Germinal center (tissue), 1 donor: ENCODE data around the gene TNFRSF25.

ENCODE experiments used
- DNase-seq: peaks from one replicate; pipeline ENCODE4 v3.0.0; 2012; ENCODE audit warnings: mixed read lengths, low spot score

Gene TNFRSF25

GRCh38 chr1:6488602-6489382 lies 22.8 kb upstream of the TNFRSF25 start:
- DNase-seq = no peak

DNA sequence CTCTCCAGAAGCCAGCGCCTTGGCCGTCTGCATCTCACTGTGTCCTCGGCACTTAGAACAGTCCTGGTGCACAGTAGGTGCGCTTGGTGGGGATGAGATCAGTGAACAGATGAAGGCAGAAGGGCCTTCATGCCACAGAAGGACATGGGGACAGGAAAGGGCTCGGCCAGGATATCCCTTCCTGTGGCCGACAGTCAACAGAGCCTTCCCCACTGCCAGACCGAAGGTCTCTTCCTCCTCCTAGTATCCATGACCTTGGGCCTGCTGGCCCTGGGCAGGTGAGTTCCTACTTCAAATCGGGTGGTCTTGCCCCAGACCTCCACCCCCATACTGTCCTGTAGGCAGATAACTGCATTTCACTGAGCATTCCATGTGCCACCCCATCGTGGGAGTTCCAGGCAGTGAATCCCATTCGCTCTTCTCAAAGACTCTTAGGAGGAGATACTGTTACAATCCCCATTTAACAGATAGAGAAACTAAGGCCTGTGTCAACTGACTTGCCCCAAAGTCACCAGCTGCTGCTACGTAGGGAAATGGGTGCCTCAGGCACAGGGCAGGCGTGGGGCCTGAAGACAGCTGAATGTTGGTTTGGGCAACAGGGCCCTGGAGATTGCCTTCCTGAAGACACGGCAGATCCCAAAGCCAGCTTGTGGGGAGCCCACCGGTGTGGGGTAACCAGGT lies 22.0 kb upstream of the TNFRSF25 start:
- DNase-seq = no peak

DNA sequence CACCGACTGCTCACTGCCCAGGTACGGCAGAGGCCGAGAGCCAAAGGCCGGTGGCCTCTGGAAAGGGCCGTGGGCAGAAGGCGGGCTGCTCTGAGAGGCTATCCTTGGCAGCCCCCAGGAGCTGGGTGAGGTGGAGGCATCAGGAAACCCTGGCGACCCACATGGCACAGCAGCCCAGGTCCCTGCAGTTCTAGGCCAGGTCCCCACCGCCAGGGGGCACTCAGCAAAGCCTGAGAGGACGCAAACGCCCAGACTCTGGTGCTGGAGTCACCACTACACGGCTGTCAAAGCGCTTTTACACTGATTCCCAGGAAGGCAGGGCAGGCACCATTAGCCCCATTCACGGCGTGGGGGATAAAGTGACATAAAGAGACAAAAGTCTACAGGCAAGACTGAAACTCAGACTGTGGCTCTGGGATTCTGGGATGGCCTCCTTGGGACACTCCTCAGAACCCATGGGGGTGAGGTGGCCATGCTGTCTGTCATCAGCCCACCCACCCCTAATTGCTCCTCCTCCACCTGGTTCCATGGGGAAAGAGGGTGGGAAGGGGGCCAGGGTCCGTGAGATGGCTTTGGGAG lies 20.5 kb upstream of the TNFRSF25 start:
- DNase-seq = peak; percentile 81

DNA sequence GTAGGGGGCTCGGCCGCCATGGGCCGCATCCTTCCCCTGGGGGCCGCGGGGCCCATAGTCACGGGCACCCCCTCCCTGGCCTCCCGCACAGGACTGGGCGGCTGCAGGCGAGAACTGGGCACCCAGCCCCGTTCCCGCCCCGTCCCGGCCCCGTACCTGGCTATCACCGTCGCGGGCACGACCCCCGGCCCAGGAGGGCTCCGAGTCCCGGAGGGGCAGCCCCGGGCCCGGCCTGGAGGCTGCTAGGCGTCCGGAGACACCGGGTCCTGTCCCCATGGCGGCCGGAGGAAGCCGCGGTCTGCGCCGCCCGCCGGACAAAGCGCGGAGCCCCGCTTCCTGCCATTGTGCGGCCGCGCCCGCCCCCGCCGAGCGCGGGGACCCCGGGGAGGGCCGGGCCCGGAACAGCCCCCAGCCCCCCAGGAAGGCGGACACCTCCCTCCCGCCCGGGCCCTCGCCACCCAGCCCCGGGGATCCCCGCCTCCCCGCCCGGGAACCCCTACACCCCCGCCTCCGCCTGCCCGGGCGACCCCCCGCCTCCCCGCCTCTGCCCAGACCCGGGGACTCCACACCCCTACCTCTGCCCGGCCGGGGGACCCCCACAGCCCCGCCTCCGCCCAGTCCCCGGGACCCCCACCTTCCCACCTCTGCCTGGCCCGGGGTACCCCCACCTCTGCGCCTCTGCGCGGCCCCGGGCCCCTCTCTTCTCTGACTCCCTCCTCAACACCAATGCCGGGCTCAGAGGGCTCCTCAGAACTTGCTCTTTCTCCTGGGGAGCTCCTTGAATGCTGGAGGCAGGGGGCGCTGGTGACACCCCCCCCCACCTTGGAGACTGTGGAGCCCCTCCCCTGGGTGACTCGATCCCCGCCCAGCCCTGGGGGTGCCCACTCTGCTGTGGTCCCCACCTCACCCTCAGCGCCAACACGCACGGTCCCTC lies 19.5 kb upstream of the TNFRSF25 start:
- DNase-seq = no peak

- no peak for DNase-seq
These were observed 18.8 kb upstream of the TNFRSF25 start for GRCh38 chr1:6484826-6485167.

DNA sequence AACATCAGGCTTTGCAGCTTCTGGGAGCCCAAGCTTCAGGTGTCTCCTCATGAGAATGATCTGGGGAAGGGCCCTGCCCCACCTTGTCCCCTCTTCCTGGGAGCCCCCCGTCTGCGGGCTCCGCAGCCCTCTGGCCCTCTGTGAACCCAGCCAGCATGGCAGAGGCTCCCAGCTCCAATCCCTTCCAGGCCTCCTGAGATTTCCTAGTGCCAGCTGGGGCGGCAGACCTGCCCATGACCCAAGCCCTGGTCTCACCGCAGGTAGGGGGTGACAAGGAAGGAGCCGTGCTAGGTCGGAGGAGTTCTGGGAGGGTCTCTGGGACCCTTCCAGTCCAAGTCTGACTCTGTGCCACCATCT lies 17.8 kb upstream of the TNFRSF25 start:
- no peak for DNase-seq

GRCh38 chr1:6483017-6483760 lies 17.2 kb upstream of the TNFRSF25 start:
- DNase-seq = no peak

DNA sequence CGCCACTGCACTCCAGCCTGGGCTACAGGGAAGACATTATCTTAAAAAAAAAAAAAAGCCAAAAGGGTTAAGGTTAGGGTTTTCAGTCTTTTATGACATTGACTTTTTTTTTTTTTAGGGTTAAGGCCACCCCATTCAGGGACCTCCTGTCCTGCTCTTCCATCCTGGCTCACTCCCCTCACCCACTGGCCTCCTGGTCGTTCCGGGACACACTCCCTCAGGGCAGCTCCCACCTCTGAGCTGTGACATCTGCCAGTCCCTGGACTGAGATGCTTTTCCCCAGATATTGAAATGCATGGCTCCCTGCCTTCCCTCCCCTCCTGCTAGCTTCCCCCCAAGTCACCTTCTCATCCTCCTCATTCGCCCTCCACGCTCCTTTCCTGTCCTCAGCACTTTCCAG lies 15.8 kb upstream of the TNFRSF25 start:
- DNase-seq = no peak

DNA sequence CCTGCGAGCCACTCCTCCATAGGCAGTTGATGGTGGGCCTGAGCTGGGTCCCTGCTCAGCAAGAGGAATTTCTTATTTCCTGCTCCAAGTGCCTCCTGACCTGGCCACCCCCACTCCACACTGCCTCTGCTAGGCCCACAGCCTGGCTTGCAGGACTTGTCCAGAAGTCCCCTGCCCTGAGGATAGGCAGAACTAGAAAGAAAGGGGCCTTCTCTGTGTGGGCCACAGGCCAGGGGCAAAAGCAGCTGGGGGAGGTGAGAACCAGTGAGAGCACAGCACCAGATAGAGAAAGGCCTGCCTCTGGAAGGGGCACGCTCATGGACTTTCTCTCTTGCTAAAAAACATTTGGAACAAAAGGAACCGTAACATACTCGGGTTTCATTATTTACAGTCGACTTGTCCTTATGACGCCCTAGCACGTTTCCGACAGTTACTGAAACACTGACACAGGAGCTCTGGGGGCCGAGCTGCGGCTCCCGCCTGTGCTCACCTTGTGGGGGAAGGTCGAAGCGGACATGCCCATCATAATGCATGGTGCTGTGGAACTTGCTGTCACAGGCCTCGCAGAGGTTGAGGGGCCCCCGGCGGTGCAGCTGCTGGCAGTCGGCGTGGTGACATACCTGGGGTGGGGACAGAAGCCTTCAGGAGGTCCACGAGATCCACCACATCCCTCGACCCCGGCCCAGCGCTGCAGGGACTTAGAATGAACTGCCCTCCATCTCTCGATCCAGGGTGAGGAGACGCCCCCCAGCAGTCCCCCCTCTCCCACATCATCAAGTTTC lies 11.3 kb upstream of the TNFRSF25 start:
- DNase-seq = no peak

GRCh38 chr1:6476483-6476882 lies 10.5 kb upstream of the TNFRSF25 start:
- DNase-seq = no peak

- peak; percentile 83 for DNase-seq
These were observed 9.6 kb upstream of the TNFRSF25 start for GRCh38 chr1:6475381-6476133.

- no peak for DNase-seq
These were observed 8.9 kb upstream of the TNFRSF25 start for GRCh38 chr1:6474815-6475282.

DNA sequence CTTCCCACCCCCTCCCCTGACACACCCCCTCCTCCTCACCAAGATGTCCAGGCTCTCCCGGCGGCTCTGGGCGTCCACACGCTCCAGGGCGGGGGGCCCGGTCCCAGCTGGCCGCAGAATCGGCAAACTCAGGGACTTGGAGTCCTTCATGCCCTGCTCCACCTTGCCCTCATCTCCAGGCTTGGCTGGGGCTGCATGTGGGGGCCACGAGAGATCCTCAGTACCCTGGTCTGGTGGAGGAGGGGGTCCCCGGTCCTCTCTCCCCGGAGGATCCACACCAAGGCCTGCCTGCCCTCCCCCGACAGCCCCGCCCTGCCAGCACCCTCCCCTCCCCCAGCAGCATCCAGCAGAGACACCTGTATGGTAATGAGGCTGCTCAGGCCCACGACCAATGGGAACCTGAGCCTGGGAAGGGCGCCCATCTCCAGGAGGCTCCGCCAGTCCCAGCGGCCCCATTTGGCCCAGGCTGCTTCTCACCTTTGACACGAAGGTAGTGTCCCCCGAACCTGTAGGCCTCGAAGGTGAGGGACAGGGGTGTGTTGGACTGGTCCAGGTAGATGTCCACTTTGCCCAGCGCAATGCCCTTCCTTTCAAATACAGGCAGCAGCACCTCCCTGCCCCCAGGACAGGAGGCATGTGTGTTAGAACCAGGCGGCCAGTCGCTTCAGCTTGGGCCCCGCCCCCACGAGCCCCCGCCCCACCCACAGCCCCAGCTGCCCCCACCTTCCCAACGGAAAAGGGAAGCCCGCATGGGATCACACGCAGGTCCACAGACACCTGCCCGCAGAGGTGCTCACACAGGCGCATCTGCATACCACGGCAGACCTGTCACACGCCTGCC lies 8.2 kb upstream of the TNFRSF25 start:
- no peak for DNase-seq

DNA sequence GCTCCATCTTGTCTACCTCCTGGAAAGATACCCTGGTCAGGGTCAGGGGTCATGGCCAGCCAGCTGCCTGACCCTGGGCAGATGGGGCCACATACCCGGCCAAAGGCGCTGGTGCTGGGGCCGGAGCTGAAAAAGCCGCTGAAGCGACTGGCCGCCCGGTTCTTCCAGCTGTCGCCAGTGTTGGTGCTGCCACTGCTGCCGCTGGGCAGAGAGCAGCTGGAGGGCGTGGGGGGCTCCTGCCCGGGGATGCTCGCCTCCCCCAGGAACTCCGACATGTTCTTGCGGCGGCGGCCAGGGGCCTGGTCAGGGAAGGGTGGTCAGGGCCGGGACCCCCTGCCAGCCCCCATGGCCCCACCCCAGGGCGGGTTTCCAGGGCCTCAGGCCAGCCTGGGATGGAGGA lies 7.2 kb upstream of the TNFRSF25 start:
- DNase-seq = no peak

DNA sequence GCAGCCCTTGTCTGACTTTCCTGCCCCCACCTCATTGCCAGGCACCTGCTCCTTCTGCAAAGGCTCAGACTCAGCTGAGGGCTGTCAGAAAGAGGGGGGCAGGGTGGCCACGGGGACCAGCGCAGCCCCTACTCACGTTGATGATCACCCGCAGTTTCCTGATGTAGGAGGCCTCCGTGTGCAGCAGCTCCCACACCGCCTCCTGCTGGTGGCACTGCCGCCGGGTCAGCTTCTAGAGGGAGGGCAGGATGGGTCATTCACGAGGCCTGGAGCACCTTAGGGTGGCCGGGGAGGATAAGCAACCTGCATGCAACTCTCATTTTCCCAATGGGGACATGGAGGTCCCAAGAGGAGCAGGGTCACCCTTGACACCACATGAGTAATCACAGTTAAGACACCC lies 6.4 kb upstream of the TNFRSF25 start:
- no peak for DNase-seq

DNA sequence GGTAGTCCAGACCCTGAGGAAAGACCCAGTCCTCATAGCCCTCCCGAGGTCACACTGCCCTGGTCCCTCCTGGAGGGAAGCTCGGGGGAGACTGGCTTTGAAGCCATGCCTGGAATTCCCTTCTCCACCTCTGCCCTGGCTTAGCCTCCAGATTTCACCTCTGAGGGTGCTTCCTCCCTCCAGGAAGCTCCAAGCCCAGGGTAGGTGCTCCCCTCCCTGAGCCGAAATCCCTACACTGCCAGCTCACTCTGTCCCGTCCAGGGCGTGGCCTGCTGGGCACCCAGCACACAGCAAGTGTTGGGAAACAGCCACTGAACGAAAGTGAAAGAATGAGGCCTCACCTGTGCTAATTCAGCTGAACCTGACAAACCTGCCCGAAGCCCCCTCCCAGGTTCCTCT lies 6.0 kb upstream of the TNFRSF25 start:
- no peak for DNase-seq

- DNase-seq = no peak
These were observed 5.4 kb upstream of the TNFRSF25 start for GRCh38 chr1:6471086-6471969.
